HG03442 (cell line): ENCODE data around the gene TNFRSF11A.
A peak's percentile ranks its signal among the peaks of the same experiment; 100 is the strongest.

Experiments used
- ATAC-seq: cut with Tn5 transposase; IDR thresholded peaks from one replicate; pipeline ENCODE4 v1.9.1; 2021; ENCODE audit warnings: mild to moderate bottlenecking, moderate library complexity; ENCODE audit not compliant: unreplicated experiment

Gene TNFRSF11A

DNA sequence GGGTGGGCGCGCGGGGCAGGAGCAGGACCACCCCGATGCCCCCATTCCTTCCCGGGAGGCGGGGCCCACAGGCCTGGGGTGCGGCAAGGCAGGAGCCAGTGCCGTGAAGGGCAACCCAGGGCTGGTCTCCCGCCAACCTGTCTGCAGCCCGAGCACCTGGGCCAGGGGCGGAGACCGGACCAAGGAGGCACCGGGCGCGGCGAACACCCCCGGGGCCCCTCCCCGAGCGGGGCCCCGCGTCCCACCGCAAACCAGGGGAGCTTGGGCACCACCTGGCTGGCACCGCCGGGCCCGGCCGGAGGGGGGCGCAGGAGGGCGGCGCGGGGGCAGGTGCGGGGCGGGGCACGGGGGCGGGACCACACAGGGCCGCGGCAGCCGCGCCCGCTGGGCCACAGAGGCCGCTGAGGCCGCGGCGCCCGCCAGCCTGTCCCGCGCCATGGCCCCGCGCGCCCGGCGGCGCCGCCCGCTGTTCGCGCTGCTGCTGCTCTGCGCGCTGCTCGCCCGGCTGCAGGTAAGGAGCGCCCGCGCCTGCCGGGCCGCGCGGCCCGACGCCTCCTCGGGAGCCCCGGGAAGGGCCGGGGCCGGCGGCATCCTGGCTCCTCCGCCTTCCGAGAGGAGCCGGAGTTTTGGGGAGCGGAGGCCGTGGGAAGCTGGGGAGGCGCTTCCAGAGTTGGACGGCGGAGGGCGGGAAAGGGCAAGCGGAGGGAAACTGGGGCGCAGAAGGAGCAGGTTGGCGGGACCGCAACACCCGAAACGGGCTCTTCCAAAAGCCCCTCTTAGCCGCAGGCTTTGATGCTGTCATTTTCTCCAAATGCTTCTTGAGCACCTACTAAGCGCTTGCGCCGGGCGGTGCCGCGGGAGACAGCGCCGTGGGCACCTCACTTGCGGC lies at the start of gene TNFRSF11A:
TNFRSF11A (plus strand) TSS at position 394 of the 889 bp plus-strand sequence; CDS start at position 437, 43 bp downstream.
- ATAC-seq = peak; percentile 76

DNA sequence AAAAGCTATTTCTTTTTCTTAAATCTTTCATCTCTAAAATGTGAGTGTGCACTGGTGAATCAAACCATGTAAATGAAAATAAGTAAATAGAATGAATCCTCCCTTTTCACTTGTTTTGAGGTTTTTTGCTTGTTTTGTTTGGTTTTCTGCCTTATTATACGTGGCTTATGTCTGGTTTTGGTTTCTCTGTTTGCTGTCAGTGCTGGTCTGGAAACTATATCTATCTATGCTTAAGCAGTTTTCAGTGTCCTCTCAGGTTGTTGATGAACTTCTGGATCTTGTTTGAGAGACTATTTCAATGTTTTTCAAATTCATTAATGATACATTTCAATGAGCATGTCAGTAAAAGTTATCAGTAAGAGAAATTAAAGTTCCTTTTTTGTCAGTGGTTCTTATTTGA lies 48.1 kb upstream of the TNFRSF11A start:
- ATAC-seq = no peak

DNA sequence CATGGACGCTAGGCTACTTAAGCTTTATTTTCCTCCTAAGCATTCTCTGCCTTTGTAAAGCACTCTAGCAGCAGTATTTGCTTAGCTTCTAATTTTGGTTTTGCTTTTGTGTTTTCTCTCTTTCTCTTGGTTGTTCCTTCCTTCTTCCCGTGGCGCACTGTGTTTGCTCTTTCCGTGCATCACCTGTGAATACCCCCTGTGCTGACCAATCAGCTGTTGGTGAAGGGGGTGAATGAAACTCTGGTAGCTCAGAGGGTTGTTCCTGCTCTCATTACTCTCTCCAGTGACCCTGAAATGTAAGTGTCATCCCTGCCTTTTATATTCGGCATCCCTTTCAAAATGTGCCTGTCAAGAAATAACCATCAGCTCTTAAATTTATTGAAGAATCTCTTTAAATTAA lies 45.5 kb upstream of the TNFRSF11A start:
- no peak for ATAC-seq

DNA sequence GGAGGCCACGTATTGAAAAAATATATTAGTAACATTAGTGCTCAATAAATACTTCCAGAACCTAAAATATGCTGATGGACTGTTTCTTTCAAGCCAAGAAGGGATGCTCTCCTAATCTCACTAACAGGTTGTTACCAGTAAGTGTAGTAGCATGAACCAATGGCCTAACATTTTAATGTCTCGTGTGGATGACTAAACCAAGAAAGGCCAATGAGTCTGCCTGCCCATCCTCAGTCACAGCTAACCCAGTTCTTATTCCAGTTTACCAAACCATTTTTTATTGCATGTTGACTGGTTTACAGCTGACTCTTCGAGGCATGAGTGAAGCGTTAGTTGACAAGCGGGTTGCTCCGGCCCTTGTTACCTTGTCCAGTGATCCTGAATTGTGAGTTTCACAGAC lies 45.1 kb upstream of the TNFRSF11A start:
- ATAC-seq = no peak

GRCh38 chr18:62280786-62281185 lies 44.3 kb upstream of the TNFRSF11A start:
- no peak for ATAC-seq

GRCh38 chr18:62281684-62282083 lies 43.4 kb upstream of the TNFRSF11A start:
- ATAC-seq = no peak

DNA sequence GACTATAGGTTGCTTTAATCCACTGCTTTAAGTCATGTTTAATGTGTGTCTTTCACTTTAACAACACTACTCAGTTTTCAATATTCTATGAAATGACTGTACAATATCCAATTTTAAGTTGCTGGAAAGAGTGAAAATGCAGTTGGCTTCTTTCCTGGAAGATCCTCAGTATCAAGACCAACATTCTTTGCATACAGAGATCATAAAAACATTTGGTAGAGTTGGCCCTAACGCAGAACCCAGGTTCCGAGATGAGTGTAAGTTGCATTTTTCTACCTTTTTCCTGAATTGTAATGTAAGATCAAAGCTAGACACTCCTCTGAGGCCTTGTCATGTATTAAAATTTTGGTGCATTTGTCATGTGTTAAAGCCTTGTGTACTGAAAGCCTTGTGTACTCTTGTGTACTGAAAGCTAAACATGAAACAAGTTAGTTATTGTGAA lies 42.9 kb upstream of the TNFRSF11A start:
- no peak for ATAC-seq

GRCh38 chr18:62284637-62285036 lies 40.5 kb upstream of the TNFRSF11A start:
- ATAC-seq = no peak

GRCh38 chr18:62285281-62285680 lies 39.8 kb upstream of the TNFRSF11A start:
- no peak for ATAC-seq

DNA sequence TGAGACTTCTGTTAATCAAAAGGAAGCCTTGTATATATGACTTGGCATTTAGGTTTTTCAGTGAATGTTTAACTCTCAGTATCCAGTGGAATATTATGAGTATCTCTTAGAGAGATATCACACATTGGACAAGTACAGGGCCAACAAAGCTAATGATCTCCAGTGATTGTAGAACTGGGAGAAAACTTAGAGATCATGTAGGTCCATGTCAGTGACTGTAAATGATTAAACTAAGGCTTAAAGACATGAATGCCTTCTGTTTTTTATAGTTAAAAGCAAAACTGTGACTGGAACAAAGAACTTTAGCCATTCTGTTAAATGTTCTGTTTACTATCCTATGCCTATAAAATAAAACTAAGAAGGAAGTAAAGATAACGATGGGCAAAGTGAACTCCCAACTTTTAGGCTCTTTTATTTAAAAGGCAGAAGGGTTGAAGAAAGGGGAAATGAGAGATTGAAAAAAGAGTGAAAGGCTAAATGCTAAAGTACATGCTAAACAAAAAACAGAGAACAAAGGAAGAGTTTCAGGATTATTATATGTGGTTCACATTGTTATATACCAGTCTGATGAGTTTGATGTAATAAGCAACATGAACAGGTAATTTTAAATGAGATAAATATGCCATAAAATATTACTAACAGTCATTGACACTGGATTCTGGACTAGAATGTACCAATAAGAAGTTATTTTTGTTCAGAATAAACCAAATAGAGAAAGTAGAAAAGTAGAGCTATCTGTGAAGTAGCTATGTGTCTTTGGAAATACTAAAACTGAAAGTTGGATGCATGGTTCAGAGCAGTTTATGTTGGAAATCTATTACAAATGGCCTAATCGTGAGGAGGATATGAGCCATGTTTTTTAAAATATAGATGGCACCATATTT lies 37.1 kb upstream of the TNFRSF11A start:
- peak; percentile 35 for ATAC-seq

DNA sequence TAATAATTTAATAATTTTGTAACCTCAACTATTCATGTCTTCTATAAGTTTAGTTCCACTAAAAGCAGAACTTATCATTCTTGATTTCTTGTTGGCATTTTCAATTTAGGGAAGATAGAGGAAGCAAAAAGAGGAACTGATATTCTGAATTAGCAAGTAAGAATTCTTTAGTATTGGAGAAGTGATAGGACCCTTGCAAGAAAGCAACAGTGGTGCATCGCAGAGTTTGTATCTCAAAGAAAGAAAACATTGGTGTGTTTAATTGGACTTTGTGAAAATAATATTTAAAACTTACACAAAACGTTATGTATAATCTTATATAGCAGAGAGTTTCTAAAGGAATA lies 36.5 kb upstream of the TNFRSF11A start:
- ATAC-seq = peak; percentile 48

DNA sequence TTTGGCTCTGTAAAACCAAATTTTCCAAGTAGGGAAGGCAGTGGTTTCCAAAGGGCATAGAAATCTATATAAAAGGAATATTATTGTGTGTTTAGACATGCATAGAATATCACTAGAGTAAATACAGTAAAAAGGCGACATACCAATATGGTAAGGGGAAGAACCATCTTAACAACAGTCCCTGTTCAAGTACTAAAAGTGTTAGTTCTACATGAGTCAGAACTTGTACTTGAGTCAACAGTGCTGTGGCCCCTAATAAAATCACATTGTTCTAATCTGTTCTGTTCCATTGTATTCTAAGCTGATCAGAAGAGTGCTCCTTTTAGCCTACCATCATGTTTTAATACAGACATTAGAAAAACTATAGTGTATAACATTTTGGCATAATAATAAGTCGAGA lies 36.1 kb upstream of the TNFRSF11A start:
- ATAC-seq = peak; percentile 80

GRCh38 chr18:62294073-62294472 lies 31.0 kb upstream of the TNFRSF11A start:
- ATAC-seq = no peak

DNA sequence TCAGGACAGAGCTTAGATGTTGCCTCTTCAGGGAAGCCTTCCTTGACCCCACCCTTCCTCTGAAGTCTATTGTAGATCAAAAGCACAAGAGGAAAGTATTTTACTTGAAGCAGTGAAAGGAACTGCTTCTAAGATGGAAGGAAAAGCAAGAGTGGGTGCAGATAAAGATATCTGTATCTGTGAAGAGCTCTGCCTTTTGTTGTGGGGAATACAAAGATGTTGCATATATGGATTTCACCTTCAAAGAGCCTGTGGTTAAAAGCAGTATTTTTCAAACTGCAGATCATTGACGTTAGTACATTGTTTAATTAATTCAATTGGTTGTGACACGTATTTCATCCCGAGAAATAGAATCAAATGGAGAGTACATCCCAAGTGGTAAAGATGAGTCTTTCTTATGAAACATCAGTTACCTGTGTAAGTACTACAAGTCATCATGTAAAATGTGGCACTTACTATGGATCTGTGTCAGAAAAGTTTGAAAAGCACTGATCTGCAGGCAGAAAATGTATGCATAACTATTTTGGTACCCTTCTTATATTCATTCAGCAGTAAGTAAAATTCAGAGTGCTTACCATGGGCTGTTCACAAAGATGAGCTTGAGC lies 24.6 kb upstream of the TNFRSF11A start:
- ATAC-seq = no peak

DNA sequence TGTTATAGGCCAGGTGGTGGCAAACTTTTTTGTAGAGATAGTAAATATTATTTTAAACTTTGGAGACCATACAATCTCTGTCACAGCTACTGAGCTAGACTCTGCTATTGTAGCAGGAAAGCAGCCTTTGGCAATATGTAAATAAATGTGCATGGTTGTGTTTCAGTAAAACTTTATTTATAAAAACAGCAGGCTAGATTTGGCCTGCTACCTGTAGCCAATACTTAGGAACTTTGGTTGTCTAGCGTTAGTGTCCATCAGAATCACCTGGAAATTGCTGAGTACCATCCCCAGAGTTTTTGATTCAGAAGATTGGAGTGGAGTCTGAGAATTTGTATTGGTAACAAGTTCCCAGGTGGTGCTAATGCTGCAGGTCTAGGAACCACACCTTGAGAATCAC lies 23.8 kb upstream of the TNFRSF11A start:
- no peak for ATAC-seq

DNA sequence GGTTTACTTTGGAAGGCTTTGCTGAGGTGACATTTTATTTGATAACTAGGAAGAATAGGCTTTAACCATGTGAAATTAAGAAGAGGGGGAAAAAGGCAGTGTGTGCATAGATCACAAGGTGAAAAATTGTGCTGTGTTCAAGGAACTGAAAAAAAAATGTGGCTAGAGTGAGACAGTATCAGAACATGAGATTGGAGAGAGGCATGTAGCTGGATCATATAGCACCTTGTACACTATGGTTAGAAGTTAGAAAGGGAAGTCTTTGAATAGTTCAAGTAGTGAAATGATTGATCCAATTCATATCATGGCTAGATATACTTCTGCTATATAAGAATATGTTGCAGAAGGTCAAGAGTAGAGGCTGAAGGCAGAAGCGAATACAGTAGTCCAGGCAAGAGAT lies 12.3 kb upstream of the TNFRSF11A start:
- peak; percentile 53 for ATAC-seq

DNA sequence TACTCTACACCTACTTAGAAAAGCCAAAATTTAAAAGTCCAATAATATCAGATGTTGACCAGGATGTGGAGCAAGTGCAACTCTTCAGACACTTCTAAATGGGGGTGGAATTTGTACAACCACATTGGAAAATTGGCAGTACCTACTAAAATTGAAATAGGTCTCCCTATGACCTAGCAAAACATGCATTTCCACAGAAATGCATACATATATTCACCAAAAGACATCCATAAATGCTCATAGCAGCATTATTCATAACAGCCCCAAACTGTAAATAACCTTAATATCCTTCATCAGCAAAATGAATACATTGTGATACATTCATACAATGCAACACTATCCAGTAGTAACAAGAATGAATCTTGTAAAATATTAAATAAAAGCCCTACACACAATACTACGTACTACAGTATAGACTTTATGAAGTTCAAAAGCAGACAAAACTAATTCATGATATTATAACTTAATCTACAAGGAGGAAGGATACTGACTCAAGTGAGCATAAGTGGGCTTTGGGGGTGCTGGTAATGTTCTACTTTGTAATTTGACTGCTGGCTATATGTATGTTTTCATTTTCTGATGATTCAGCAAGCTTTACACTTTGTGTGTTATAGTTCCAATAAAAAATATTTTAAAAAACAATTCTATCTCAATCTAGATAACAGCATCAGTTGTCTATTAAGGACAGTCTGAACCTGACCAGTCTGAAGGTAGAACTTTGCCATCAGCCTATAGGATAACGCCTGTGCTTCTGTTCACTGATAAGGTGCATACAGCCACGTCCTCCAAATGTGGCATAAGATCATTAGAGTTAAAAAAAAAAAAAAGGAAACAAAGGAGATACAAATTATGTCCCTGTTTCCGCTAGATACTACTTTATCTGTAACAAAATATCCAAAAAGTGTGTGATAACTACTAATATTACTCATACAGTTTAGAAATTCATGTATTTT lies 6.6 kb upstream of the TNFRSF11A start:
- no peak for ATAC-seq

GRCh38 chr18:62321201-62321600 lies 3.9 kb upstream of the TNFRSF11A start:
- no peak for ATAC-seq

DNA sequence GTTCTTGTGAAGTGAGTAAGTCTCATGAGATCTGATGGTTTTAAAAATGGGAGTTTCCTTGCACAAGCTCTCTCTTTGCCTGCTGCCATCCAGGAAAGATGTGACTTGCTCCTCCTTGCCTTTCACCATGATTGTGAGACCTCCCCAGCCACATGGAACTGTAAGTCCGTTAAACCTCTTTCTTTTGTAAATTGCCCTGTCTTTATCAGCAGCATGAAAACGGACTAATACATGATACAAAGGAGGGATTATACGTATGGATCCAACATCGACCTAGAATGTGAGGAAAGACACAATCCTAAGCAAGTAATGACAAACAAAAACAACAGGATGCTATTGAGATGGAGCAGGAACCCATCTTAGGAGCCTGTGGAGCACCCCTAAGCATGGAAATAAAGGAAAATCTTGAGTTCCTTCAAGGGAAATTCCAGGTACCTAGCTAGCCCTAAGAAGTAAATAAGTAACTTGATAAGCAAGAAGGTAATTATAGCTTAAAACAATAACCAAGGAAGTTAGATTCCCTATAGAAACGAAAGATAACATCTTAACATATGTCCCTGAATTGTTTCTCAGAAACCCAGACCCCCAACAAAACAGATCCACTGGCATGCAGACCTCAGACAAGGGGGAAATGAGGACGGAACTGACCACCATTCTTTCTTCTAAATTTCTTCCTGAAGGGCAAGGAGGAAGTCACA lies 1.5 kb upstream of the TNFRSF11A start:
- no peak for ATAC-seq
